GM12878 (cell line): Measurements from ENCODE around the gene PLOD3. TPM values are rescaled to one million over a fixed set of nuclear protein-coding genes. Genes with fewer than 3 reads are reported as not detected.

Experiments used
- ATAC-seq: fragments of 200-7000 bp; cut with Tn5 transposase; 3 replicates; pipeline ENCODE4 v1.9.1; 2020; ENCODE audit warnings: mild to moderate bottlenecking, moderate library complexity
- BruUV-seq: library from RNA; stranded (reverse); fragments of 400-500 nt; replicated peaks from 2 replicates; lab custom pipeline; 2021; lab: Mats Ljungman, UMichigan
- CTCF ChIA-PET: fragments of 300-600 bp; sonication (Branson Sonifier 250); formaldehyde crosslinking; extraction: SDS; loops from one replicate; lab custom pipeline; 2021; ENCODE audit warnings: inconsistent platforms; lab: Yijun Ruan, JAX
- POLR2A ChIA-PET: fragments of 350-600 bp; formaldehyde crosslinking; extraction: SDS; loops from one replicate; lab custom pipeline; 2021; ENCODE audit warnings: inconsistent platforms; lab: Charles Lee
- RAD21 ChIA-PET: fragments of 300-600 bp; sonication (Branson Sonifier 250); formaldehyde crosslinking; loops from one replicate; lab custom pipeline; 2023; ENCODE audit warnings: antibody characterized with exemption; ENCODE audit not compliant: unreplicated experiment; lab: Charles Lee
- SMC1A ChIA-PET: fragments of 300-600 bp; sonication (Branson Sonifier 250); formaldehyde crosslinking; loops from one replicate; lab custom pipeline; 2023; ENCODE audit not compliant: unreplicated experiment, uncharacterized antibody; lab: Charles Lee
- DNase-seq: peaks from one replicate; pipeline ENCODE4 v3.0.0-alpha.2; 2011; ENCODE audit warnings: low read depth, low spot score
- FAIRE-seq: peaks from 3 replicates; lab custom pipeline; 2011; peaks lifted over from hg19 to GRCh38; lab: Jason Lieb, UNC
- H2AFZ ChIP-seq: 2 replicates; pipeline ENCODE4 v1.6.0; 2011; ENCODE audit warnings: low read depth, low read length, control low read depth; ENCODE audit not compliant: control insufficient read depth
- H3K27ac ChIP-seq: 2 replicates; pipeline ENCODE4 v1.5.1; 2011; ENCODE audit warnings: control low read depth; ENCODE audit not compliant: control insufficient read depth, insufficient read depth
- H3K27me3 ChIP-seq, 2 experiments: replicated peaks in 1 of 2; 2 replicates each; pipeline versions ENCODE4 v1.6.0 to v1.6.1; 2011; ENCODE audit warnings: low read length in 1 of 2; ENCODE audit not compliant: control insufficient read depth in 2 of 2, insufficient read depth in 2 of 2
- H3K36me3 ChIP-seq, 2 experiments: 2 replicates each; pipeline ENCODE4 v1.5.1; 2011; ENCODE audit warnings: low read length in 1 of 2; ENCODE audit not compliant: control insufficient read depth in 2 of 2, insufficient read depth in 2 of 2
- H3K4me1 ChIP-seq: 2 replicates; pipeline ENCODE4 v1.6.1; 2011; ENCODE audit warnings: mild to moderate bottlenecking, low read length, moderate library complexity, mixed read lengths; ENCODE audit not compliant: control insufficient read depth, insufficient read depth
- H3K4me2 ChIP-seq: 2 replicates; pipeline ENCODE4 v1.6.0; 2011; ENCODE audit warnings: control low read depth; ENCODE audit not compliant: control insufficient read depth, insufficient read depth
- H3K4me3 ChIP-seq: fragments of 200-600 bp; sonication (generic); 2 replicates; pipeline ENCODE4 v1.5.1; 2016
- H3K79me2 ChIP-seq: 2 replicates; pipeline ENCODE4 v1.6.0; 2011; ENCODE audit warnings: low read length; ENCODE audit not compliant: control insufficient read depth, insufficient read depth
- H3K9ac ChIP-seq: 2 replicates; pipeline ENCODE4 v1.8.0; 2011; ENCODE audit warnings: low read length, control low read depth, mixed read lengths; ENCODE audit not compliant: control insufficient read depth, insufficient read depth
- H3K9me3 ChIP-seq: replicated peaks from 3 replicates; pipeline ENCODE4 v1.5.1; 2011; ENCODE audit warnings: mild to moderate bottlenecking, low read length; ENCODE audit not compliant: control insufficient read depth, insufficient read depth
- H4K20me1 ChIP-seq: 2 replicates; pipeline ENCODE4 v1.6.0; 2011; ENCODE audit not compliant: control insufficient read depth, insufficient read depth
- ASH2L ChIP-seq: fragments of 300-600, 200-600 bp; sonication (generic); IDR thresholded peaks from 2 replicates; pipeline ENCODE4 v1.6.1; 2017; ENCODE audit warnings: low read depth, mild to moderate bottlenecking, borderline replicate concordance
- BCL11A ChIP-seq: IDR thresholded peaks from 2 replicates; pipeline ENCODE4 v1.6.1; 2011; ENCODE audit warnings: low read depth, low read length
- BHLHE40 ChIP-seq, 2 experiments: fragments of 450-650 bp in 1 of 2; IDR thresholded peaks; 2 replicates each; pipeline ENCODE4 v1.6.1; 2011 to 2017; ENCODE audit warnings: low read depth in 2 of 2, borderline replicate concordance in 1 of 2, improper control_type of control experiment in 1 of 2, low read length in 1 of 2, mild to moderate bottlenecking in 1 of 2
- EED ChIP-seq: sonication (generic); IDR thresholded peaks from 2 replicates; pipeline ENCODE4 v1.6.1; 2016; ENCODE audit warnings: antibody characterized with exemption, low read depth
- EZH2 ChIP-seq: IDR thresholded peaks from 2 replicates; pipeline ENCODE4 v1.6.1; 2012; ENCODE audit warnings: low read depth, mild to moderate bottlenecking, control low read depth, inconsistent platforms, low read length, borderline replicate concordance; ENCODE audit not compliant: control insufficient read depth
- GATAD2B ChIP-seq: fragments of 450-650 bp; conservative IDR thresholded peaks from 2 replicates; pipeline ENCODE4 v1.6.1; 2017; ENCODE audit warnings: low read depth, mild to moderate bottlenecking, moderate library complexity
- MEF2B ChIP-seq: fragments of 450-650 bp; IDR thresholded peaks from 2 replicates; pipeline ENCODE4 v1.6.1; 2018; ENCODE audit warnings: mild to moderate bottlenecking, moderate library complexity; ENCODE audit not compliant: partially characterized antibody, poor library complexity, severe bottlenecking
- NR2F1 ChIP-seq: fragments of 450-650 bp; conservative IDR thresholded peaks from 2 replicates; pipeline ENCODE4 v1.6.1; 2017; ENCODE audit warnings: mild to moderate bottlenecking
- PML ChIP-seq: IDR thresholded peaks from 2 replicates; pipeline ENCODE4 v1.6.1; 2012; ENCODE audit warnings: low read length, inconsistent platforms
- RELA ChIP-seq: fragments of 450-650 bp; IDR thresholded peaks from 2 replicates; pipeline ENCODE4 v1.8.0; 2014; ENCODE audit warnings: borderline replicate concordance; ENCODE audit not compliant: partially characterized antibody
- RUNX3 ChIP-seq: IDR thresholded peaks from 2 replicates; pipeline ENCODE4 v1.6.1; 2012; ENCODE audit warnings: low read length, inconsistent platforms
- SMARCA5 ChIP-seq: fragments of 450-650 bp; IDR thresholded peaks from 2 replicates; pipeline ENCODE4 v1.6.1; 2017; ENCODE audit warnings: mild to moderate bottlenecking
- STAT3 ChIP-seq: IDR thresholded peaks from 2 replicates; pipeline ENCODE4 v1.6.1; 2011; ENCODE audit warnings: low read depth, low read length, improper control_type of control experiment
- SUZ12 ChIP-seq: fragments of 200-600 bp; sonication (generic); IDR thresholded peaks from one replicate; pipeline ENCODE4 v1.6.1; 2018; ENCODE audit warnings: antibody characterized with exemption, mild to moderate bottlenecking; ENCODE audit not compliant: unreplicated experiment
- TCF3 ChIP-seq: IDR thresholded peaks from 2 replicates; pipeline ENCODE4 v1.6.1; 2012; ENCODE audit warnings: low read depth, mild to moderate bottlenecking, low read length, borderline replicate concordance; ENCODE audit not compliant: insufficient read depth
- ZNF207 ChIP-seq: fragments of 450-650 bp; IDR thresholded peaks from 2 replicates; pipeline ENCODE4 v1.6.1; 2014; ENCODE audit warnings: antibody characterized with exemption, mild to moderate bottlenecking, borderline replicate concordance
- ZNF274 ChIP-seq: IDR thresholded peaks from one replicate; pipeline ENCODE4 v1.8.0; 2011; ENCODE audit not compliant: insufficient read length, insufficient read depth
- ZNF384 ChIP-seq: IDR thresholded peaks from 2 replicates; pipeline ENCODE4 v1.6.1; 2012; ENCODE audit warnings: low read depth, mild to moderate bottlenecking, low read length, improper control_type of control experiment, borderline replicate concordance
- WGBS: methylation state at CpG from one replicate; pipeline ENCODE4 v1.1.6; 2016; ENCODE audit warnings: low lambda C conversion rate; ENCODE audit not compliant: insufficient replicate concordance, insufficient coverage; ENCODE audit errors: missing lambda C conversion rate; 5-methylcytosine and 5-hydroxymethylcytosine counted together
- in situ Hi-C: fragments of 300-500 bp; cut with MboI; formaldehyde crosslinking; loops from 9 replicates; pipeline ENCODE4 v1.14.3; 2018; ENCODE audit warnings: mixed read lengths
- intact Hi-C: fragments of 100-400 bp; cut with micrococcal nuclease; formaldehyde crosslinking; loops from one replicate; pipeline ENCODE4 v1.14.2; 2022; ENCODE audit not compliant: unreplicated experiment
- polyA plus RNA-seq, 11 experiments: library from polyadenylated mRNA; depleted of rRNA in 4 of 11; unstranded in 6 of 11; stranded (reverse) in 5 of 11; fragments of >200 nt; fragmentation: Nextera tagmentation in 4 of 11; fragmentation: Illumina TruSeq in 1 of 11; extraction: Ambion mirVana in 4 of 11; extraction: Trizol in 1 of 11; gene quantifications; 1 replicate in 1 of 11; 2 replicates in 10 of 11; pipeline versions ENCODE4 v1.2.1 to v1.2.3, GENCODE V29; 2011 to 2016; ENCODE audit warnings: inconsistent platforms in 2 of 11, missing spikeins in 2 of 11, low read depth in 1 of 11
- total RNA-seq, 4 experiments: library from RNA; depleted of rRNA in 3 of 4; stranded (reverse); fragments of >200 nt in 3 of 4; fragmentation: Illumina TruSeq in 1 of 4; extraction: Trizol in 1 of 4; gene quantifications; 2 replicates each; pipeline versions ENCODE4 v1.2.1 to v1.2.3, GENCODE V29; 2013 to 2021

The PLOD3 gene
- total and polyA plus RNA-seq, 10 of the 15 experiments (the other 5 are each of a cell fraction or from before 2014, with no cell fraction given): 0.53 to 27.8 (median 15.1) TPM

GRCh38 chr7:101216001-101216859, 1.2 kb downstream of the PLOD3 start:
- Histone ChIP-seq H3K36me3 (no peaks in the 10 kb centered on the region; a peak in 1 of 4 replicates), H3K4me1 (peaks cover 5% of the 10 kb centered on the region), H3K27ac (peak overlapping the region; percentile 88), H3K27me3 (no peaks in the 10 kb centered on the region), H4K20me1 (no peaks in the 10 kb centered on the region), H3K4me2 (peak overlapping the region; percentile 89), H3K9me3 (no peaks in the 10 kb centered on the region), H3K4me3 (peak overlapping the region; percentile 88), H2AFZ (peak overlapping the region; percentile 93), H3K79me2 (peaks cover 30% of the 10 kb centered on the region), H3K9ac (peak overlapping the region; percentile 75)
- intact Hi-C loops (no loop called here), in situ Hi-C loops (no loop called here)
- ChIA-PET CTCF (interaction anchor here (1.0 to 3.4 kb wide), 9 partner anchors 16 to 139 kb away, joined by 3 to 63 read pairs (median 9); partner anchors contain the start of genes FIS1 and MOGAT3), POLR2A (no interaction called here), SMC1A (interaction anchor here (0.6 to 3.6 kb wide), 5 partner anchors 13 to 344 kb away, joined by 3 to 19 read pairs (median 4); partner anchors contain the start of gene FIS1), RAD21 (interaction anchor here (0.6 to 3.9 kb wide), 6 partner anchors 22 to 198 kb away, joined by 3 to 37 read pairs (median 8); partner anchors contain the start of gene FIS1)
- DNase-seq (no peak), ATAC-seq (peak; percentile 10), FAIRE-seq (peak; percentile 54)
- TSS peak; percentile 76 for BruUV-seq
- TF ChIP-seq BHLHE40 (IDR thresholded peaks at IDR 0.05; ENCODE audit: borderline replicate concordance in 1 of 2, low read depth in 2 of 2, low read length in 1 of 2) (peak in 1 of 2 experiments; percentile 65; a peak in 3 of 4 replicates), TCF3 (no peak)
- WGBS: 70% methylated on average over 31 of the region's 31 CpGs

DNA sequence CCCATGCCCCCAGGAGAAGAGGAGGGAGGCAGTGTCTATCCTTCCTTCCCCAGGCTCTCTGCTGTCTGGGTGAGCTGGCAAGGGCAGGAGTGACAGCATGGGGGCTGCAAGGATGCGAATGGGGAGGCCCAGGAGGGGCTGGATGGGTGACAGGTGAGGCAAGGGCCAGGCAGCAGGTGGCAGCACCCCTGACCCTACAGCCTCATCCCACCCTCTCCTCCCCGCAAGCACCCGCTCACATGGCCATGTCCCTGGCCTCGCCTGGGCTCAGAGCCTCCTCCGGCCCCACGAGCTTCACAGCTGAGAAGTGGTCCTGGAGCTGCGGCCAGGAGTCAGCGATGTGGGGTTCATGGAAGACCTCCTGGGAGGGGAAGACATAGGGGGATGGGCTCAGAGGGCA, 5.4 kb downstream of the PLOD3 start:
- in situ Hi-C loops (no loop called here), intact Hi-C loops (no loop called here)
- peaks cover 0 to 3% of the 10 kb centered on the region in 2 experiments; a peak in 2 of 4 replicates for H3K36me3 ChIP-seq
- DNase-seq (no peak), ATAC-seq (no peak), FAIRE-seq (no peak)
- WGBS: 94% methylated on average over 7 of the region's 8 CpGs
- no peak overlapping the region for H3K4me2 ChIP-seq
- H3K4me1 ChIP-seq: peaks cover 5% of the 10 kb centered on the region
- ChIA-PET POLR2A (no interaction called here), SMC1A (no interaction called here), RAD21 (no interaction called here), CTCF (no interaction called here)
- H3K27me3 ChIP-seq: no peaks in the 10 kb centered on the region
- H2AFZ ChIP-seq: no peak overlapping the region
- no peak overlapping the region for H3K4me3 ChIP-seq
- no peak overlapping the region for H3K27ac ChIP-seq
- H4K20me1 ChIP-seq: no peaks in the 10 kb centered on the region
- H3K79me2 ChIP-seq: peaks cover 14% of the 10 kb centered on the region
- BruUV-seq: no TSS peak
- H3K9ac ChIP-seq: no peak overlapping the region
- H3K9me3 ChIP-seq: no peaks in the 10 kb centered on the region
- TF ChIP-seq ASH2L: no peak
- no peak for TF ChIP-seq EED
- no peak for TF ChIP-seq BCL11A
- no peak for TF ChIP-seq ZNF384
- TF ChIP-seq SMARCA5: no peak
- TF ChIP-seq STAT3: no peak
- no peak for TF ChIP-seq GATAD2B
- no peak for TF ChIP-seq NR2F1
- no peak for TF ChIP-seq RUNX3
- no peak for TF ChIP-seq ZNF274
- no peak for TF ChIP-seq ZNF207
- TF ChIP-seq EZH2: no peak
- TF ChIP-seq RELA: no peak
- no peak for TF ChIP-seq PML
- no peak for TF ChIP-seq MEF2B
- no peak for TF ChIP-seq SUZ12
